Bone marrow (tissue), 2 donors: ENCODE data around the gene GPR17.
A peak's percentile ranks its signal among the peaks of the same experiment; 100 is the strongest.

Experiments used
- DNase-seq, 2 donors: peaks; one replicate each; lab custom pipeline; 2025; lab: John Stamatoyannopoulos, UW

GPR17 gene

DNA sequence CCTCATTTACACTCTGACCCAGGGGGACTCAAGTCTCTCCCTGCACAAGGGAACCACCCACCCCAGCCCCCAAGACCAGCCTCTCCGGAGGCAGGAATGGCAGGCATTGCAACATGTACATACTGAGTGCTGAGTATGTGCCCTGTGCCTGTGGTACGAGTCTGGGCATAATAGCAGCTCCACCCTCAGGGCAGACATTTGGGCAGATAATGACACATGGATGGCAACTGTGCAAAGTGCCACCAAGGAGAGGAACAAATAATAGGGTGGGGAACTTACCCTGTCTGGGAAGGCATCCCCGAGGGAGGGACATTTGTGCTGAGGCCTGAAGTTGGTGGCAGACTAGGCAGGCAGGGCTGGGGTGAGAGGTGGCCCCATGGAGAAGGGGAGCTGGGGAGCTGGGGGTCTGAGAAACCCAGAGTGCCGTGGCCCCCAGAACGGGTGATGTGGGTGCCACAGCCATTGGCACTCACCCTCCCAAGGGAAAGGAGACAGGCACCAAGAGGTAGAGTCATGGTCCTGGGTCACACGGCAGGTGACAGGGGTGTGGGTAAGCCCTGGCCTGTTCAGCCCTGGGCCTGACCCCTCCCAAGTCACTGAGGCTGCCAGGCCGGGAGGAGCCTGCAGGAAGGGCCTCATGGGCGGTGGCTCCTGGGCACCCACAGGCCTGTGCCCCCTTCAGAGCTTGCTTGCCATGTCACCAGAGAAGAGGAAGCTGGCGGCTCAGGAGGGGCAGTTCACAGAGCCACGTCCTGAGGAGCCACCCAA lies 15.7 kb upstream of the GPR17 start:
- no peak for DNase-seq

DNA sequence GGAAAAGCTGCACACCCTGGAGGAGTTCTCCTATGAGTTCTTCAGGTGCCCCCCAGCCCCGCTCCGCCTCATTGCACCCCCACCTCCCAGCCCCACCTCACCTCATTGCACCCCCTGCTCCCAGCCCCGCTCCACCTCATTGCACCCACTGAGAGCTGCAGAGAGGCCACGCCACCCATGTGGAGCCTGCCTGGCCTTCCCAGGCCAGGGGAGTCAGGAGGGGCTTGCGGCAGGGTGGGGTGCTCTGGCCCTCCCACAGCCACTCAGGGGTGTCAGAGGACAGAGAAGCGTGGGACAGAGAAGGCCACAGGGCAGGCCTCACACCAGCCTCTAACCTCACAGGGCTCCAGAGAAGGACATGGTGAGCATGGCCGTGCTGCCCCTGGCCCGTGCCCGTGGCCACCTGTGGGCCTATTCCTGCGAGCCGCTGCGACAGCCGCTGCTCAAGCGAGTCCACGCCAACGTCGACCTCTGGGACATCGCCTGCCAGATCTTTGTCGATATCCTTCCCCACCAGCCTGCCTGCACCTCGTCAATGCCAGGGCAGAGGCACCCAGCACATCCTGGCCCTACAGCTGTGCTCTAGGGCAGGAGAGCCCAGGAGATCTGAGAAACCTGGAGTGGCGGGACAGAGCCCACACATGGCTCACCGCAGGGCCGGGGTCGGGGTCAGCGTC lies 15.0 kb upstream of the GPR17 start:
- no peak for DNase-seq

DNA sequence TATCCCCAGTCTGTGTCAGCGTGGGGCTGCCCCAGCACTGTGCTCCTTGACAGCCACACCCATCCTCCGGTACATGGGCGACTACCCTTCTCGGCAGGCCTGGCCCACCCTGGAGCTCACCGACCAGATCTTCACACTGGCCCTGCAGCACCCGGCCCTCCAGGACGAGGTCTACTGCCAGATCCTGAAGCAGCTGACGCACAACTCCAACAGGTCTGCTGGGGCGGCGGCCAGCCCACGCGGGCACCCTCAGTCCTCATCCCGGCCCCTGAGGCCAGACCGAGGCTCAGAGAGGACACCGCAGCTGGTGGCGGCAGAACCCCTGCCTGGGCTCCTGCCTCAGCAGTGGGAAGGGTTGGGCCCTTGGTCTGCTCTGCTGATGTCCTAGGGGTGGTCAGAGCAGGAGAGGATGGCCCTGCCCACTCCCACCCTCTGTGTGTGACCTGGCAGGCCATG lies 14.4 kb upstream of the GPR17 start:
- DNase-seq = no peak

GRCh38 chr2:127631997-127632581 lies 13.9 kb upstream of the GPR17 start:
- no peak for DNase-seq

- DNase-seq = no peak
These were observed 13.1 kb upstream of the GPR17 start for GRCh38 chr2:127632592-127633489.

- no peak for DNase-seq
These were observed 12.3 kb upstream of the GPR17 start for GRCh38 chr2:127633556-127634065.

- no peak for DNase-seq
These were observed 11.8 kb upstream of the GPR17 start for GRCh38 chr2:127634066-127634617.

- no peak for DNase-seq
These were observed 11.2 kb upstream of the GPR17 start for GRCh38 chr2:127634626-127635379.

DNA sequence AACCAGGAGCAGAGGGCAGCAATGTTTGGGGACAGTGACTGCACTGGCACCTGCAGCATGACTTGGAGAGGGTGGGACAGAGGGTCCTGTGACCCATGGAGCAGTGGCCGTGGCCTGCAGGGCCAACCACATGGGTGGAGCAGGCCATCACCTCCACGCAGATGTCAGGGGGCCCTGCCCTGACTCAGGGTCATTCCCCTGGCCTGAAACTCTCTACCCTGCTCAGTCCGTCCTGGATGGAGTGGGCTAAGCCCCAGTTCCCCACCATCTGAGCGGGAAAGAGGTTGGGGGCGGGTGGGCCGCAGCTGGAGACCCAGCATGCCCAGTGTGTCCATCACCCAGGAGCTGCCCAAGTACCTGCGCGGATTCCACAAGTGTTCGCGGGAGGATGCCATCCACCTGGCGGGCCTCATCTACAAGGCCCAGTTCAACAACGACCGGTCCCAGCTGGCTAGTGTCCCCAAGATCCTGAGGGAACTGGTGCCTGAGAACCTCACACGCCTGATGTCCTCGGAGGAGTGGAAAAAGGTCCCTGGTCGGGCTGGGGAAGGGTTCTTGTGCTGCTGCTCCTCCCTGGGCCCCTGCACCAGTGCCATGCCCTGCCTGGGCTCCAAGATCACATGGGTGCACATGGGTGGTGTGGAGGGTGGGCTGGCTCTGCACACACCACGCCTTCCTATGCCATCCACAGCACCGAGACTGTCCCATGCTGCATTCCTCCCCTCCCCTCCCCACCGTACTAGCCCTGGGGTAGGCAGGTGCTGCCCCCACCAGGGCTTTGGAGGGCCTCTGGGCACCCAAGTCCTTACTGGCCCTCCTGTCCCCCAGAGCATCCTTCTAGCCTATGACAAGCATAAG lies 10.3 kb upstream of the GPR17 start:
- DNase-seq = no peak

- DNase-seq = no peak
These were observed 9.4 kb upstream of the GPR17 start for GRCh38 chr2:127636248-127637235.

DNA sequence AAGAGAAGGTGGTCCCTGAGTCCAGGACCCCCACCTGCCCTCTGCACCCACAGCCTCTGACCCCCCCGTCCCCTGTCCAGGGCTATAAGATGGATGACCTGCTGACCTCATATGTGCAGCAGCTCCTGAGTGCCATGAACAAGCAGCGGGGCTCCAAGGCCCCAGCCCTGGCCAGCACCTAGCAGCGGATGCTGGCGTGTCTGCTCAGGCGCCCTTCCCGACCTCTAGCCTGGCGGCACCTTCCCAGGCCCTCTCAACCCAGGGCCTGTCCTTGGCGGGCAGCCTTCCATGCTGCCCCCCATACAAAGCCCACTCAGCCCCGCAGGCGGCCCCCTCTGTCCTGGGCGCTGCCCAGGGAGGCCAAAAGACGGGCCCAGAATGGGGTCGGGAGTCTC lies 8.7 kb upstream of the GPR17 start:
- no peak for DNase-seq

DNA sequence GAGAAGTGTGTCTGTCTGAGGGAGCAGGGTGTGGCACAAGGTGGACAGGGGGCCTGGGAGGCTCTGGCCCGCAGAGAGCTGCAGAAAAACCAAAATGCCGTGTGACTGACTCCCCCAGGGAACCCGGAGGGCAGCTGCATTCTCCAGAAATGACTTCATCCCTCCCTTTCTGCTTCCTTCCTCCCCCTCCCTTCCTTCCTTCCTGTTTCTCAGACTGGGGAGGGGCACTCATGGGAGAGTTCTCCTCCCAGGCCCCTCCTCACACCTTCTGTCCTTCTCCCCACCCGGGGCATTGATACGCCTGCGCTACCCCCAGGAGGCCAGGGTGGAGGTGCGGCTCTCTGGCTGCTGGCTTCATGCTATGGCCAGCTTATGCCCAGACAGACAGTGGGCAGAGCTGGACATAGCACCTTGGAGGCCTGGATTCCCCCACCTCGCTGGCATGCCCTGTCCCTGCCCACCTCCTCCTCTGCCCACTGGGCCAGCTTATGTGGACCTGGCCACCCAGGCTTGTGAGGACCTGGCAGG lies 8.2 kb upstream of the GPR17 start:
- DNase-seq = peak in 1 of 2 donors; percentile 4

GRCh38 chr2:127638361-127639110 lies 7.4 kb upstream of the GPR17 start:
- no peak for DNase-seq

- DNase-seq = no peak
These were observed 6.9 kb upstream of the GPR17 start for GRCh38 chr2:127639111-127639474.

- no peak for DNase-seq
These were observed 5.6 kb upstream of the GPR17 start for GRCh38 chr2:127640082-127641072.

DNA sequence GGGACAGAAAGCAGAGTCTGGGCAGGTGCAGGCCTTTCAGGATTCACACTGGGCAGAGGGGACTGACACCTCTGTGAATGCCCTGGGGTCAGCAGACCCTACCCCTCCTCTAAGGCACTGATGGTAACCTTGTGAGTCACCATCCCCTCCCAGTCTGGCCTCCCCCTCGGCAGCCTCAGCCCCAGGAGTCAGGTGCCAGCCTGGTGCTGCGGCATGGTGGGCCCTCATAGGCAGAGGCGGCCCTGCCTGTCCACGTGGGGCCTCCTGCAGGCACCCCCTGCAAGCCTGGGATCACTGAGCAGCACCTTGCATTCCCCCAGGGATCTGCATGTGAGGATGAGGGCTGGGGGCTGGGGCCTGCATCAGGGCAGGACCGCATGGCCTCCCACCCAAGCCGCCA lies 4.8 kb upstream of the GPR17 start:
- no peak for DNase-seq
